GM20000 (cell line): ENCODE data around the gene KAZALD1.
A peak's percentile ranks its signal among the peaks of the same experiment; 100 is the strongest.

Experiments
- DNase-seq: peaks from one replicate; pipeline ENCODE4 v3.0.0; 2012; ENCODE audit warnings: low spot score
- CTCF ChIP-seq: IDR thresholded peaks from 2 replicates; pipeline ENCODE4 v1.5.1; 2012; ENCODE audit warnings: mild to moderate bottlenecking, control low read depth; ENCODE audit errors: extremely low read depth, missing control alignments

The KAZALD1 gene

GRCh38 chr10:101022967-101023705, 38.7 kb upstream of the KAZALD1 start:
- no peak for DNase-seq
- TF ChIP-seq CTCF: no peak

DNA sequence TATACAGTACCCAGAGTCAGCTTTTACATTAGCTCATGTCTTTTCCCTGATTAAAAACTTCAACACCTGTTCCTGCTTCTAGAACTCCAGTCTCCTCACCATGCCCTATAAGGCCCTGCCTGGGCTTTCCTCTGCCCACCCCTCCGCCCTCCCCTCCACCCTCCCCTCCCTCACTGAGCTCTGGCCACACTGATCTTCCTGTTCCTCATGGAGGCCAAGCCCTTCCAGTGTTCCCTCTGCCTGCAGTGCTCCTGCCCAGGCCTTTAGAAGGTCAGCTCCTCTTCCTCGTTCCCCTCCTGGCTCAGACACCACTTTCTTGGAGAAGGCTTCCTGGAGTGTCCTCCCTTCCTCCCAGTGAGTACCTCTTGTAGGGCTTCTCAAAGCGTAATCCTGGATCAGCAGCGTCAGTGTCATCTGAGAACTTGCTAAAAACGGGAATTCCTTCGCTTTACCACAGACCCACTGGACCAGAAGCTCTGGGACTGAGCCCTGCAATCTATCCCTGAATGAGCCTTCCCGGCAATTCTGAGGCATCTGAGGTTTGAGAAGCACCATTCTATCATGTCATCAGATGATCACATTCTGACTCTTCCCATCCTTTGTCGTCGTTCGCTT, 34.6 kb upstream of the KAZALD1 start:
- no peak for DNase-seq
- TF ChIP-seq CTCF: no peak

DNA sequence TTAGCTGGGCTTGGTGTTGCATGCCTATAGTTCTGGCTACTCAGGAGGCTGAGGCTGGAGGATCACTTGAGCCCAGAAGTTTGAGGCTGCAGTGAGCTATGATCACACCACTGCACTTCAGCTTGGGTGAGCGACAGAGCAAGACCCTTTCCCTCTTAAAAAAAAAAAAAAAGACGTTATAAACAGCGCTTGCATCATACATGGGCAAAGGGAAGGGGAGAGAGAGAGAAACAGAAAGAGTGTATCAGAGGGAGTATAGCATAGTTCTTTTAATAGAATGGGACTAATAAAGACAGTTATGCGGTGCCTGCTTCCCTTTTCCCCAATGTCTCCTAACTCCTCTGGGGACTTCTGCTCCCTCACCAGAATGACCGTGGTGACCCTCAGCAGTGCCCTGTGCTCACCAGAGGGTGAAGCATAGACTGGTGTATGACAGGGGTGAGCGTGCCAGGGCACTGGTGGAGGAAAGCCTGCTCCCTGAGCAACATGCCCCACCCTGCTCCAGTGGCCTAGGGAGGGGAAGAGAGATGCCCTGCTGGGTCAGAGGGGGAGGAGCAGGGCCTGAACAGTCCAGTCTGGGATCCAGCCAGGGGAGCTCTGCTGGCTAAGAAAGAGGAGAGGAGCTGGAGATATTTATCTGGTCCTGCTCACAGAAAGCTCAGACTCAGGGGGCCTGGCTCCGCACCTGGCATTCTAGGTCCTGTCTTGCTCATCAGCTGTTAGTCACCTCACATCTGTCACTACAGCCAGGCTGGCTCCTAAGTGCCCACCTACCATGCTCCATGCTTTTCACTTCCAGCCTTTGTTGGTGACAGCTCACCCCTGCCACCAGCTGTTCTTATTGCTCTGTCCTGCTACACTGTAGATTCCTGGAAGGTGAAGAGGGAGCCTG, 33.1 kb upstream of the KAZALD1 start:
- no peak for DNase-seq
- no peak for TF ChIP-seq CTCF

DNA sequence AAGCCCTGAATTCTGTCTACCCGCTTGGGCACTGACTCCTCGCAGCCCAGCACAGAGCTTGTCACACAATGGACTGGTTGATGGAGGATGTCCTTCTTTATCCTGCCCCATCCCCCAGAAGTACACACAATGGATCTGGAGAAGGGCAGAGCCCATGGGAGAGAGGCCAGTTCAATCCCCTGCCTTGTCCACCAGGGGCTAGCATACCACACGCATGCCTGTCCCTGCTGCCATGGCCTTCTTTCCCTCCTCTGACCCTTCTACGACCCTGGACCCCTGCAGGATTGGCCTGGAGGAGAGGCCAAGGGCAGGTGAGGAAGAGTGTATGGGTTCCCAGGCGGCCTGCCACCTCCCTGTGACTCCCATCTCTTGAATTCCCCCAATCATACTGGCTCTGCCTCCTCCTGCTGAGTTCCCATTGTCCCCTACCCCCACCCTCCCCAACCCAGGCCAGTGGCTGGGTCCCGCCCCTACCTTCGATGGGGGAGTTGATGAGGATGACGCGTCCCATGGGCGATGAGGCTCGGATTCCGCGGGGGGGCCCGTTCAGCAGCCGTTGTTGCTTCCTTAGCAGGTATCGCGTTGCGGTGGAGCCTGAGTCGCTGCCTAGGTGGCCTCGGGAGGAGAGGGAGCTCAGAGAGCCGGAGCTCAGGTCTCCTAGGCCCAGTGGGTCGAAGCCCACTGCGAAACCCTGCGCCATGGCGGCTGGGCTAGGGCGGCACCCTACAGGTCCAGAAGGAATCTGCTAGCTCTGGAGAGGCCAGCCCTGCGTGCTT, 32.1 kb upstream of the KAZALD1 start:
- TF ChIP-seq CTCF: no peak
- DNase-seq: no peak

GRCh38 chr10:101030496-101031127, 31.2 kb upstream of the KAZALD1 start:
- no peak for DNase-seq
- TF ChIP-seq CTCF: no peak

GRCh38 chr10:101031128-101031795, 30.5 kb upstream of the KAZALD1 start, which contains the start of the genes PDZD7 and SFXN3:
Gene PDZD7, minus strand, starts transcription at chr10:101031129. Its CDS starts 910 bp downstream, at chr10:101030219.
Gene SFXN3, plus strand, starts transcription at chr10:101031234. Its CDS starts 3,461 bp downstream, at chr10:101034695.
- peak; percentile 97 for DNase-seq
- TF ChIP-seq CTCF: no peak
